GM21723 (cell line): ENCODE measurements around the gene MS4A7.

Experiments
- ATAC-seq: cut with Tn5 transposase; IDR thresholded peaks from one replicate; pipeline ENCODE4 v1.9.1; 2021; ENCODE audit warnings: mild to moderate bottlenecking, moderate library complexity; ENCODE audit not compliant: unreplicated experiment

The MS4A7 gene

GRCh38 chr11:60370811-60371298 lies 7.5 kb upstream of the MS4A7 start:
- no peak for ATAC-seq

GRCh38 chr11:60371386-60371785 lies 6.9 kb upstream of the MS4A7 start:
- ATAC-seq = no peak

DNA sequence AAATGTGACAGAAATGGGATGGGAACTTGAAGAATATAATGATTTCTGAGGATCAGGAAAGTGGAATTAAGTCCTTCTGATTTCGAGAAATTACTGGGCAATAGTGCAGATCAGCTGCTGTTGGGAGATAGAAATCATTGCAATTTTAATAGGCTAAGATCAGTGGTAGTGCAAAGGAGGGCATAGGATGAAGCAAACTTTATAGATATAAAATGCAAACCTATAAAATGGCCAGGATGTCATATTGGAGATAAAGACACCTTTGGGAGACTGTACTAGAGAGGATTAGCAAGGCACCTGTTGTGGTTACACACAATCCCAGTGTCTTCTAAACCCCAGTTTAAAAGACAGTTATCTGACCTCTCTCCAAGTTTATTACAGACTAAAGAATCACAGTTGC lies 6.5 kb upstream of the MS4A7 start:
- no peak for ATAC-seq

GRCh38 chr11:60372767-60373166 lies 5.6 kb upstream of the MS4A7 start:
- no peak for ATAC-seq

DNA sequence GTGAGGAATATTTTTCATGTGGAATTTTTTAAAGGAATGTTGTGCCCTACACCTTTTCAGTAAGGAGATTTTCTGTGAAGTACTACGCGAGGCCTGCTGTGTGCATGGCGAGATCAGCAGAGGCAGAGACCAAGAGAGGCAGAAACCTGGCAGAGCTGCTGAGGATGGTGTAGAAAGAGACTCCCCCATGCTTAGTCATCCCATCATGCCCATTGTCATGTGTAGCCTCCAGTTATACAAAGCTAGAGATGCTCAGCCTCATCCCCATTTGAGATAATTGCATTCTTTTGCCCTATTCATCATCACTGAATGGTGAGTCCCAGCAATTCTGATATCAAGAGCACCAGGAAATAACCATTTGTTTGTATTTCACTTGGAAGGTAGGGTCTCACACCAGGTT lies 3.0 kb upstream of the MS4A7 start:
- ATAC-seq = no peak

DNA sequence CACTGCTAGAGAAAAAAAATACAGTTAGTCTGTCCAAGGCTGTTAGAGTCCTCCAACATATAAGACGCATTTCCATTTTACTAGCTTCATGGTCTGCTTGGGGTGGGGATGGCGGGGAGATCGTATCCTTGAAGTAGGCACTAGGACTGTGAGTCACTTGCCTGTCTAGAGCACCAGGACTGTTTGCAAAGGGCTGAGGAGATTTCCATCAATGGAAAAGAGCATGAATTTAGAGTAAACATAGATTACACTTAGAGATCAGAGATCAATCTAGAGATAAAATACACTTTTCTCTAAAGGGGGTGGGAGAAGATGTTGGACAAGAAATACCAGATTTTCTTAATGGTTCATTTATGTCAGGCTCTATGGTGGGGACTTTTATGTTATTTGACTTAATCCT lies 1.7 kb upstream of the MS4A7 start:
- no peak for ATAC-seq

DNA sequence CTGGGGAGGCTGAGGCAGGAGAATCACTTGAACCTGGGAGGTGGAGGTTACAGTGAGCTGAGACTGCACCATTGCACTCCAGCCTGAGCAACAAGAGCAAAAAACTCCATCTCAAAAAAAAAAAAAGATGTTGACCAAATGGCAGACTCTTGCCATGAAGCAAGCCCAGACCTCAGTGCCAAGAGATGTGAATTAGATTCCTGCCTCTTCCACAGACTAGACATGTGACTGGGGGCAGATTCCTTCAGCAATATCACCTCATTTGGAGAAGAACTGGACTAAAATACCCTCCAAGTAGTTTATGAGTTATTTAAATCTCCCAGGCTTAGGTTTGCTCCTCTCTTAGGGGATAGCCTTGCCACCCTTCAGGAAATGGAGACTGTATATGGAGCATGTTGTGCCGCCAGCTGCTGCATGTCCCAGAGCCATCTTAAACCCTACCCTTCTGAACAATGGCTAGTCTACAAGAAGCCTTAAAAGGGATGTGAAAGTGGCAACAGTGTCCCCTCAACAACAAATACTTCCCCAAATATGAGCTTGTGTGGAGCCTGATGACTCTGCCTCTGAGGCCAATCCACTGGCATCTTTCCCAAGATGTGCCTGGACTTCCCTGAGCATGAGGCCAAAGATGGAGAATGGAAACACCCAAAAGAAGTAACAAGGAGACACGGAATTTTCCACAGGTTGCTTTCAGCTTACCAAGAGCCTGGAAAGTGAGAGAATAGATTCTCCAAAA lies 763 bp upstream of the MS4A7 start:
- ATAC-seq = peak; percentile 62

DNA sequence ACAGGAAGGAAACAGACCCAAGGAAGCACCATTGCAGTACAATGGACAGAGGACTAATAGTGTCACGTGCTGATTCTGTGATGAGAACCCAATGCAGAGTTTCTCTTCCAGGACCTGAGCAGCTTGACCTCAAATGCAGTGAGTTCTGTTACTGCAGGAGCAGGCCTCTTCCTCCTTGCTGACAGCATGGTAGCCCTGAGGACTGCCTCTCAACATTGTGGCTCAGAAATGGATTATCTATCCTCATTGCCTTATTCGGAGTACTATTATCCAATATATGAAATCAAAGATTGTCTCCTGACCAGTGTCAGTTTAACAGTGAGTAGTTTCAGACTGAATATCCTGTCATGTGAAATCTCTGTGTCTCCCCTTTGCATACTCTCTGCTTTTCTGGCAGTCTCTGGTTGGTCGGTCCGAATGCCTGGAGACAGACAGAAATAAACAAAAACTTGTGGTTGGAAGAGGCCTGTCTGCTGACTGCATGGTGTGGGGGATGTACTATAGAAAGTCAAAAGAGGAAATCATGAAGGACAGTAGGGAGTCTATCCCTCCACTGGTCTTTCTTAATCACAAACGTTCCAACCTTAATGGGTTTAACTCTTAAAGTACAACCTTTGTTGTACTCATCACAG lies 11.1 kb downstream of the MS4A7 start:
- ATAC-seq = peak; percentile 89

GRCh38 chr11:60390419-60390818 lies 12.1 kb downstream of the MS4A7 start:
- no peak for ATAC-seq

DNA sequence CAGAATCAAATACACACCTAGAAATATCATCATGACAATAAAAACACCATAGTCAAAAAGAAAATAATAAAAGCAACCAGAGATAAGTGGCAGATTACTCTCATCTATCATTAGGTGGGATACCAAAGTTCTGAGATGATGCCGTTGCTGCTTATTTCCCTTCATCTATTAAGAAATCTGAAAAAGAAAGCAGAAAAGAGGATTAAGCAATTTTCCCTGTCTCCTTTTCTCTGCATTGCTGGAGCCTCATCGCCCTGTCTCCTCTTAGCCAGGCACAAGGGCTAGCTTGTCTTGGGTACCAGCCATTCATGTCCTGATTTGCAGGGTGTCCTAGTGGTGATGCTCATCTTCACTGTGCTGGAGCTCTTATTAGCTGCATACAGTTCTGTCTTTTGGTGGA lies 14.0 kb downstream of the MS4A7 start:
- no peak for ATAC-seq

GRCh38 chr11:60393016-60393415 lies 14.7 kb downstream of the MS4A7 start:
- no peak for ATAC-seq

- no peak for ATAC-seq
Observed at GRCh38 chr11:60394666-60395380, 16.5 kb downstream of the MS4A7 start.

DNA sequence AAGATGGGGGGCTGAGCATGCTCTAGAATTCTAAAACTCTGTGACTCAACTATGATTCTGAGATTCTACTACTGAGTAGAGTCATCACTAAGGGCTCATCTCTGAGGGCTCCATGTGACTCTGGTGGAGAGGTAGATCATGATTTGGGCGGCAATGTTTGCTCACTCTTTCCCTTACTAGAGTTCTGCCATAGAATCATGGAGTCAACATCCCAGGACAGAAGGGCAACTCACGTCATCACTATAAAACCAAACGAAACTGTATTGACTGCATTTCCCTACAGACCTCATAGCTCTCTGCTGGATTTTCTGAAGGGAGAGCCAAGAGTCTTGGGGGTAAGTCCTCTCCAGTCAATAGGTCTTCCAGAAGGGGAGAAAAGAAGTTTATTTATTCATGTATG lies 18.1 kb downstream of the MS4A7 start, which contains the start of gene MS4A14:
Gene MS4A14 (plus strand): TSS at position 78 of the 400 bp plus-strand sequence. CDS start 120 bp downstream, at position 198.
- peak; percentile 24 for ATAC-seq

DNA sequence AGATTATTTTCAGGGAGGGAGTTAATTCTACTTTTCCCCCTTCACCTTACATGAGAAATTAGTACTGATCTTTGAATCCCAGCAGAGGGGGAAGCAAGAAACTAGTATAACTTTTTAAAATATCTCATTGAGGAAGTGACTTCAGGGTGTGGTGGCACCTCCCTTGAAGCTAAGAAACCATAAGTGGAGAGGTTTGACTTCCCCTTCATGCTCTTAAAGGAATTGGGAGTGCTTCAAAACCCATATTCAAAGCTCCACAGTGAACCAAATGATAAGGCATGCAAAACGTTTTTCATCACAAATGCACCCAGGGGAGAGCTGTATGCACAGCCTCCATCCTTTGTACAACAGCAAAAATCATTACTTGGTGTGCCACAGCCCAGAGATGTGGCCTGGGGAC lies 18.5 kb downstream of the MS4A7 start:
- ATAC-seq = peak; percentile 70

DNA sequence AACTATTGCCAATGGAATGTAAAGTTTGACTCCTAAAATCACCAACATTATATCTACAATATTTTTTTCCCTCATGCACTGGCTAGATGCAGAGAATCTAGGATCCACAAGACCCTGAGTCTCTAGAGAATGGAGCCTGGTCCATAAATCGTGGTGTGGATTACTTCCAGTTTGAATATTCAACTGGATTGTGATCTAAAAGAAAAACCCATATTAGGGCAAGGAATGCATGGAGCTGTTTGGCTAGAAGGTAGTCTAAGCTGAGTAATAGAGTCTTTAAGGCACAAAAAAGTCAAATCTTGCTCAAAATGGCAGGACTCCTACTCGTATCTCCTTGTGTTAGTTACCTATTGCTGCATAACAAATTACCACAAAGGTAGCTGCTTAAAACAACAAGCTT lies 41.7 kb downstream of the MS4A7 start:
- ATAC-seq = no peak

GRCh38 chr11:60422609-60423008 lies 44.3 kb downstream of the MS4A7 start:
- ATAC-seq = no peak

GRCh38 chr11:60428517-60428916 lies 50.2 kb downstream of the MS4A7 start:
- ATAC-seq = no peak

- no peak for ATAC-seq
Observed at GRCh38 chr11:60429272-60429671, 50.9 kb downstream of the MS4A7 start, which contains the start of gene MS4A5. Gene MS4A5 (plus strand): TSS chr11:60429572. CDS start chr11:60429675, 103 bp downstream.

GRCh38 chr11:60431251-60431650 lies 52.9 kb downstream of the MS4A7 start:
- ATAC-seq = no peak

DNA sequence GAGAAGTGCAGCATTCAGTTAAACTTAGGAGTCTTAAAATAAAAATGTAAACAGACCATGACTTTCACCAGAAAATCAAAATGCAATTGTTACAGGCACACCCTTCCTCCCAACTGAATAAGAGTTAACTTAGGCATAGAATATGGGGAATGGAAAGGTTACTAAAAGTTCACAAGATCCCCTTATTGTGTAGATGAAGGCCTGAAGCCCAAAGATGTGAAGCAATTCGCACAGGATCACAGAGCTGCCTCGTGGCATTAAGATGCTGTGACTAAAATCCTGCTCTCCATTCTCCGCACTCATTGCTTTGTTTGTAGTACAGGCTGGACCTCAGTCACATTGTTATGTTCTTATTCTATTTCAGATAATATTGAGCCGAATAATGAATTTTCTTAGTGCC lies 55.1 kb downstream of the MS4A7 start:
- no peak for ATAC-seq
